Activated T-cell treated with anti-CD3 and anti-CD28 coated beads, Interleukin-2, amount 50 U/mL, for 4 hours (primary cell): ENCODE data around the gene JPH4. TPM values are rescaled to one million over a fixed set of nuclear protein-coding genes. Genes with fewer than 3 reads are reported as not detected.

ENCODE experiments used
- ATAC-seq, 2 donors: fragments of 200-7000 bp; cut with Tn5 transposase; one replicate each; pipeline ENCODE4 v1.10.0; 2021
- DNase-seq: peaks from one replicate; pipeline ENCODE4 v3.0.0-alpha.2; 2020
- H3K27me3 Mint-ChIP-seq: one replicate; pipeline ENCODE4 v1.8.0; 2021; ENCODE audit warnings: low read depth, mixed read lengths
- H3K36me3 Mint-ChIP-seq: one replicate; pipeline ENCODE4 v1.8.0; 2022; ENCODE audit warnings: mixed read lengths; ENCODE audit not compliant: insufficient read depth
- H3K4me1 Mint-ChIP-seq: one replicate; pipeline ENCODE4 v1.8.0; 2021; ENCODE audit warnings: low read depth, mixed read lengths
- H3K4me3 Mint-ChIP-seq: one replicate; pipeline ENCODE4 v1.8.0; 2021; ENCODE audit warnings: mild to moderate bottlenecking, moderate library complexity, mixed read lengths
- H3K9me3 Mint-ChIP-seq: one replicate; pipeline ENCODE4 v1.8.0; 2021; ENCODE audit warnings: mixed read lengths
- total RNA-seq, 3 donors: library from RNA; stranded (reverse); gene quantifications; one replicate each; pipeline ENCODE4 v1.2.1, GENCODE V29; 2021

JPH4 gene
- under 1 TPM; 0.11 to 0.27 (median 0.13) TPM for total RNA-seq

DNA sequence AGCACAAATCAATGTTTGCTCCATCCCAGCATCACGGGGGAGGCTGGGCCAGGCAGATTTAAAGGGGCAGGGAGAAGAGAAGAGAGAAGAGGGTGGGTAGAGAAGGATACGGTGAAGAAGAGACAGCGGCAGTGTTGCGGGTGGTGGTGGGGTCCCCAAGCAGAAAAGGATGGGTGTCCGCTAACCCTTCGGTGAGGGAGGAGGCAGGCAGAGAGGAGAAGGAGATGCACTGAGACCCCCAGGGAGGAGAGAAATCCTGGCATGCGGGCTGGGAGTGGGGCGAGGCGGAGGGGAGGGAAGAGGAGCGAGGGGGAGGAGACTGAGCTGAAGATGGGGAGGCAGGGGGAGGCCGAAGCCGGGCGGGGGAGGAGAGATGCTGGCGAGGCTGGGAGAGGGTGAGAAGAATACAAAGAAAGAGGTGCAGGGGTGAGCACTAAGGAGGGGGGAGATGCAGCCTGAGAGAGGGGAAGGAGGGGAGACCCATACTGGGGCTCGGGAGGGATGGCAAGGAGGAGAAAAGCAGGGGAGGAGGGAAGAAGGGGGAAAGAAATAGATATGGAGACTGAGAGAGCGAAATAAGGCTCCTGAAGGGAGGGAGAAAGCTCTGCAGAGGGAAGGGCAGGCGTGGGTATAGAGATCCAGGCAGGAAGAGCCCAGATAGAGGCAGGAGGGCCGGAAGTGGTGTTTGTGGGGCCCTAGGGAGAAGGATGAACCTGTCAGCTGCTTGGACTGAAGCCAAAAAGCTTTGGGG is at the start of gene JPH4:
JPH4 (minus strand) TSS at position 231 of the 751 bp plus-strand sequence. CDS start 1,337 bp downstream, outside the sequence.
- Mint-ChIP-seq H3K9me3 (no peaks in the 10 kb centered on the region), H3K27me3 (peaks cover 48% of the 10 kb centered on the region), H3K4me1 (peaks cover 16% of the 10 kb centered on the region), H3K4me3 (no peak within 1 kb of the TSS), H3K36me3 (no peaks in the 10 kb centered on the region)
- DNase-seq (no peak), ATAC-seq (no peak)

DNA sequence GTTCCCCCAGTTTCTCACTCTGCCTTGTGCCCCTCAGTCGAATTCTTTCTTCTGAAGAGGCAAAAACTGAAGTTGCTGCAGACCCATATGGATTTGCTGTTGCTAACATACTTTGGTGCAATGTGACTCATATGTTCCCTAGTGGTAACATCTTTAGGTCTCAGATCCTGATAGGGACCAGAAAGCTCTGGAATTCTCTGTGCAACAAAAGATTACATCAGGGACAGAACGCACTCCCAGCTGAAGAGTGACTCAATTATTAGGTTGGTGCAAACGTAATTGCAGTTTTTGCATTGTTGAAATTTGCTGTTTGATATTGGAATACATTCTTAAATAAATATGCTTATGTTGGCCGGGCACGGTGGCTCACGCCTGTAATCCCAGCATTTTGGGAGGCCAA is 49.4 kb upstream of the JPH4 start:
- Mint-ChIP-seq H3K27me3 (peaks cover 3% of the 10 kb centered on the region), H3K9me3 (peaks cover 14% of the 10 kb centered on the region)

DNA sequence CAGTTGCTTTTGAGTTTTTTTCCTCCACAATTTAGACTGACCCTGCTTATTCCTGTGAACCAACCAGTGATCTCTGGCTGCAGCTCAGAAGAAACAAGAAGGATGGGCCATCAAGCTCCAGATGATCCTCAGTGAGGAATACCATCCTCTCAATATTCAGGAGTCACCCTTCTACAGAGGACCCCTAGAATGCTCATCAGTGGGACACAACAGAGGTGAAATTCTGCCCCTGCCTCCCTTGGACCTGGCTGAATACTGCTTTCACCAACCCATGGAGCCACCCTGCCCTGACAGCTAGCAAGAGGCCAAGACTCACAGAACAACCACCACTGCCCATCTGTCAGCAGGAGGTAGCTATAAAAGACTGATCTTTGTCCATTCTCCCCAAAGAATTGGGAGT is 48.4 kb upstream of the JPH4 start:
- peaks cover 14% of the 10 kb centered on the region for H3K9me3 Mint-ChIP-seq
- H3K36me3 Mint-ChIP-seq, result peaks cover 2% of the 10 kb centered on the region
- ATAC-seq (no peak), DNase-seq (no peak)
- H3K4me1 Mint-ChIP-seq, result peaks cover under 1% of the 10 kb centered on the region
- H3K27me3 Mint-ChIP-seq, result peaks cover 9% of the 10 kb centered on the region
- H3K4me3 Mint-ChIP-seq, result no peak overlapping the region

More for the DNA sequence above, 49.4 kb upstream of the JPH4 start:
- ATAC-seq (no peak), DNase-seq (no peak)
- Mint-ChIP-seq H3K4me3 (no peak overlapping the region), H3K4me1 (peaks cover 6% of the 10 kb centered on the region), H3K36me3 (peaks cover 2% of the 10 kb centered on the region)

- Mint-ChIP-seq H3K9me3 (peaks cover 14% of the 10 kb centered on the region), H3K4me3 (no peak overlapping the region), H3K27me3 (peaks cover 11% of the 10 kb centered on the region), H3K4me1 (no peaks in the 10 kb centered on the region), H3K36me3 (peaks cover 2% of the 10 kb centered on the region)
- DNase-seq, result no peak
- no peak for ATAC-seq
These were observed 46.3 kb upstream of the JPH4 start for GRCh38 chr14:23624830-23625404.

- no peaks in the 10 kb centered on the region for H3K4me1 Mint-ChIP-seq
- no peak for ATAC-seq
- H3K9me3 Mint-ChIP-seq, result peaks cover 14% of the 10 kb centered on the region
- H3K36me3 Mint-ChIP-seq, result peaks cover 2% of the 10 kb centered on the region
- peaks cover 13% of the 10 kb centered on the region for H3K27me3 Mint-ChIP-seq
- DNase-seq, result no peak
- no peak overlapping the region for H3K4me3 Mint-ChIP-seq
These were observed 45.4 kb upstream of the JPH4 start for GRCh38 chr14:23623962-23624361.

GRCh38 chr14:23622990-23623389 is 44.4 kb upstream of the JPH4 start:
- Mint-ChIP-seq H3K27me3 (peaks cover 13% of the 10 kb centered on the region), H3K36me3 (peaks cover 2% of the 10 kb centered on the region), H3K4me1 (no peaks in the 10 kb centered on the region), H3K9me3 (peaks cover 14% of the 10 kb centered on the region), H3K4me3 (no peak overlapping the region)
- DNase-seq (no peak), ATAC-seq (no peak)

DNA sequence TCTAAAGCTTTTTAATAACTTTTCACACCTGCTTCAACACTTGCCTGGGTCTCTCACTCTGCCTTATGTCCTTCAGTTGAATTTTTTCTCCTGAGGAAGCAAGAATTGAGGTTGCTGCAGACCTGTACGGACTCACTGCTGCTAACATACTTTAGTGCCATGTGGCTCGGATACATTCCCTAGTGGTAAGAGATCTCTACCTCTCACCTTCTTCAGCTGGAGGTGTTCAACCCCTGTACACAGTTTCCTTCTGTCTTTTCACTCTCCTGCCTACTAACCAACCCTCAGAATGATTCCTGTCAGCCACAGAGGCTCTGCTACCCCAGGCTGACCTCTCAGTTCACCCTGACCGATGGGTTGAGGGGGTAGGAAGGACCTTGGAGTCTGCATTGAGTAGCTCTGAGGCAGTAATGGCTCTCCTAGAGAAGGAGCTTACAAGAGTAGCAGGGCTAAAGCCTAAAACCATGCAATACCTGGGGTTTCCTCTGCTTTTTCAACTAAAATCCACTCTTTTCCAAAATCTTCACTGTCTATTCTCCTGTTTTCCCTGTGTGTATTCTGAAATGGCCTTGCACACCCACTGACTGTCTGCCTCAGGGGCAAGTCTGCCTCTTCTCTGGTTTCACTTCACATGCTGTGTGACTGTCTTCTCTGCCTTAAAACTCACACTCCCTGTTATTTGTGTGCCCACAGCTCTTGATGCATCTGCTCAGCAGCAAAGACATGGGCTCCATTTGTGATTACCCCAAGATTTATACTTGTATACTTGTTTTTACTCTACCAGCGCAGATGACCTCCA is 43.5 kb upstream of the JPH4 start:
- no peak for DNase-seq
- peaks cover 14% of the 10 kb centered on the region for H3K9me3 Mint-ChIP-seq
- peaks cover 2% of the 10 kb centered on the region for H3K36me3 Mint-ChIP-seq
- no peaks in the 10 kb centered on the region for H3K4me1 Mint-ChIP-seq
- ATAC-seq, result no peak
- H3K27me3 Mint-ChIP-seq, result peaks cover 13% of the 10 kb centered on the region
- no peak overlapping the region for H3K4me3 Mint-ChIP-seq

- H3K27me3 Mint-ChIP-seq, result peaks cover 13% of the 10 kb centered on the region
- peaks cover 14% of the 10 kb centered on the region for H3K9me3 Mint-ChIP-seq
- no peaks in the 10 kb centered on the region for H3K4me1 Mint-ChIP-seq
- DNase-seq (no peak), ATAC-seq (no peak)
- H3K36me3 Mint-ChIP-seq, result peaks cover 2% of the 10 kb centered on the region
- no peak overlapping the region for H3K4me3 Mint-ChIP-seq
These were observed 42.8 kb upstream of the JPH4 start for GRCh38 chr14:23621204-23621931.

DNA sequence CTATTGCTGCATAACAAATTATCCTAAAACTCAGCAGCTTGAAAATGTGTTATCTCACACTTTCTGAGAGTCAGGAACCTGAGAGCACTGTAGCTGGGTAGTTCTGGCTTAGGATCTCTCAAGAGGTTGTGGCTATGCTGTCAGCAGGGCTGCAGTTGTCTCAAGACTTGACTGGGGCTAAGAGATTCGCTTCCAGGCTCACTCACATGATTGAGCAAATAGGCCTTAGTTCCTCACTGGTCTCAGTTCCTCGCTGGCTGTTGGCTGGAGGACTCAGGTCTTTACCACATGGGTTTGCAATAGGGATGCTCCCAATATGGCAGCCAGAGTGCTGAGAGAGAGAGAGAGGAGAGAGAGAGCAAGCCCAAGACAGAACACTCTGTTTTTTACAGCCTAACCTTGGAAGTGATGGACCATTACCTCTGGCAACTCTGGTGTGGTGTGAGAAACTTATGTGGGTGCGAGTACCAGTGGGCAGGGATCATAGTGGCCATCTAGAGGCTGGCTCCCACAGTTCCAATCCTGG is 41.6 kb upstream of the JPH4 start:
- ATAC-seq (no peak), DNase-seq (no peak)
- Mint-ChIP-seq H3K27me3 (peaks cover 11% of the 10 kb centered on the region), H3K4me1 (no peaks in the 10 kb centered on the region), H3K36me3 (peaks cover 2% of the 10 kb centered on the region), H3K9me3 (peaks cover 11% of the 10 kb centered on the region), H3K4me3 (no peak overlapping the region)

GRCh38 chr14:23618415-23618988 is 39.9 kb upstream of the JPH4 start:
- Mint-ChIP-seq H3K4me1 (no peaks in the 10 kb centered on the region), H3K27me3 (peaks cover 10% of the 10 kb centered on the region), H3K36me3 (no peaks in the 10 kb centered on the region), H3K9me3 (no peaks in the 10 kb centered on the region), H3K4me3 (no peak overlapping the region)
- DNase-seq (no peak), ATAC-seq (no peak)

DNA sequence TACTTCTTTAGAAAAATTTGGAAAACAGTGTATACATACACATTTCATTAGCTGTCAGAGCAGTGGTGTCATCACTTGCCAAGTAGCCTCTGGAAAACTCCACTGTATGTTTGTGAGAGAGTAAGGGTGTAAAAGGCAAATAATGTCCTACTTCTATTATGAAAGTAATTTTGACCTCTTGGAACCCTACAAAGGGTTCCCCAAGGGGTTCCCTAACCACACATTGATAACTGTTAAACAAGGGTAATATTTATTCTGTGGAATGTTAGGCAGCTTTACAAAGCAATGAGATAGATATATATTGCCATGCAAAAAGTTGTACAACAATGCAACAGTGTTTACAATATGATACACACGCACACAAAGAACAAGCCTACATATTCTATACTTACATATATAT is 38.9 kb upstream of the JPH4 start:
- Mint-ChIP-seq H3K9me3 (no peaks in the 10 kb centered on the region), H3K36me3 (no peaks in the 10 kb centered on the region)

GRCh38 chr14:23615856-23616255 is 37.3 kb upstream of the JPH4 start:
- H3K4me3 Mint-ChIP-seq, result no peak overlapping the region
- H3K36me3 Mint-ChIP-seq, result no peaks in the 10 kb centered on the region
- H3K9me3 Mint-ChIP-seq, result no peaks in the 10 kb centered on the region
- H3K27me3 Mint-ChIP-seq, result peaks cover 3% of the 10 kb centered on the region
- no peak for DNase-seq
- peaks cover 7% of the 10 kb centered on the region for H3K4me1 Mint-ChIP-seq
- ATAC-seq, result no peak

More for the DNA sequence above, 38.9 kb upstream of the JPH4 start:
- no peaks in the 10 kb centered on the region for H3K4me1 Mint-ChIP-seq
- no peak for DNase-seq
- H3K27me3 Mint-ChIP-seq, result peaks cover 8% of the 10 kb centered on the region
- no peak for ATAC-seq
- no peak overlapping the region for H3K4me3 Mint-ChIP-seq

DNA sequence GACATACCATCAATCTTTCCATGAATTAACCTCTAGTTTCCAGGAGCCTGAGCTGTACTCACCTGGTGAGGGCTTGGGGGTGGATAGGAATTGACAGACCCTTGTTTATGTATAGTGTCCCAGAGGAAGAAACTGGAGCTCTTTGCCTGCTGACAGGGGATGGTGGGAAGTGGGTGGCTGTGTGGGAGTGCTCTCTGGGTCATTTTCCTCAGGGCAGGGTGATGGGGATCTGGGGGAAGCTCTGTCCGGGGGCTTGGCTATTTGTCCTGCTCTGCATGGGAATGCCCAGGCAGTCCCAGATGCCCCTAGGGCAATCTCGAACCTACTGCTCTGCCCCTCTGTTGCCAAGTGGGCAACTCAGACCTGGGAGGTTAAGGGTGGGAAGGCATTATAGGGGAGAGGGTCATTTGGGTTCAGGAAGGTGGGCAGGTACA is 35.8 kb upstream of the JPH4 start:
- Mint-ChIP-seq H3K36me3 (no peaks in the 10 kb centered on the region), H3K27me3 (no peaks in the 10 kb centered on the region), H3K4me3 (no peak overlapping the region), H3K9me3 (no peaks in the 10 kb centered on the region), H3K4me1 (peaks cover 21% of the 10 kb centered on the region)
- ATAC-seq, result no peak
- DNase-seq, result no peak
